H1 (cell line): ENCODE results near the gene PLAU.

ENCODE experiments used
- JUN ChIP-seq: IDR thresholded peaks from 2 replicates; pipeline ENCODE4 v1.6.1; 2011; ENCODE audit warnings: low read depth, mild to moderate bottlenecking, improper control_type of control experiment, low read length
- POLR2A ChIP-seq, 2 experiments: IDR thresholded peaks; 1 replicate in 1 of 2; 2 replicates in 1 of 2; pipeline ENCODE4 v1.6.1; 2011; ENCODE audit warnings: low read depth in 2 of 2, low read length in 2 of 2, mild to moderate bottlenecking in 2 of 2; ENCODE audit errors: control extremely low read depth in 1 of 2
- RFX5 ChIP-seq: IDR thresholded peaks from 2 replicates; pipeline ENCODE4 v1.6.1; 2011; ENCODE audit warnings: low read depth, low read length, improper control_type of control experiment, borderline replicate concordance
- SIN3A ChIP-seq, 2 experiments: IDR thresholded peaks in 1 of 2; conservative IDR thresholded peaks in 1 of 2; 2 replicates each; pipeline ENCODE4 v1.6.1; 2011 to 2012; ENCODE audit warnings: low read length in 2 of 2, improper control_type of control experiment in 1 of 2, low read depth in 1 of 2, mild to moderate bottlenecking in 1 of 2
- TF ChIP-seq, protein P1 (sequence below), 3 experiments: IDR thresholded peaks; 1 replicate in 2 of 3; 2 replicates in 1 of 3; pipeline versions ENCODE4 v1.5.1 to v1.6.1; 2011; ENCODE audit warnings: low read length in 3 of 3, mild to moderate bottlenecking in 3 of 3, inconsistent platforms in 2 of 3, low read depth in 1 of 3, moderate library complexity in 1 of 3; ENCODE audit not compliant: insufficient read depth in 1 of 3; ENCODE audit errors: control extremely low read depth in 1 of 3

DNA sequence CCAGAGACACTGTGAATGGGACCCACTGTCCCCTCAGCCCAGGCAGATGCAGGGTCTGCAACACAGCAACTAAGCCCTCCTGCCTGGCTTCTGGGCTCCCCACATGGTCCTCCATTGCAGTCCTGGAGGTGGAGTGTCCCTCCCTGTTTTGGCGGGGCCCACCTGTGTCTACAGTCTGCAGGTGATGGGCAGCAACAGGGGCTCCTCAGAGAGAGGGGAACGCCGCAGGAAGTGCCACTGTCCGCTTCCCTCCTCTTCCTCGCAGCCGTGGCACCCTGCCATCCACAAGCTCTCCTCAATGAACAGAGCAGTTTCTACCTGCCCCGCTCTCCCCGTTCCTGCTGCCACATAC, 45.8 kb upstream of the PLAU start:
- TF ChIP-seq, protein P1, sequence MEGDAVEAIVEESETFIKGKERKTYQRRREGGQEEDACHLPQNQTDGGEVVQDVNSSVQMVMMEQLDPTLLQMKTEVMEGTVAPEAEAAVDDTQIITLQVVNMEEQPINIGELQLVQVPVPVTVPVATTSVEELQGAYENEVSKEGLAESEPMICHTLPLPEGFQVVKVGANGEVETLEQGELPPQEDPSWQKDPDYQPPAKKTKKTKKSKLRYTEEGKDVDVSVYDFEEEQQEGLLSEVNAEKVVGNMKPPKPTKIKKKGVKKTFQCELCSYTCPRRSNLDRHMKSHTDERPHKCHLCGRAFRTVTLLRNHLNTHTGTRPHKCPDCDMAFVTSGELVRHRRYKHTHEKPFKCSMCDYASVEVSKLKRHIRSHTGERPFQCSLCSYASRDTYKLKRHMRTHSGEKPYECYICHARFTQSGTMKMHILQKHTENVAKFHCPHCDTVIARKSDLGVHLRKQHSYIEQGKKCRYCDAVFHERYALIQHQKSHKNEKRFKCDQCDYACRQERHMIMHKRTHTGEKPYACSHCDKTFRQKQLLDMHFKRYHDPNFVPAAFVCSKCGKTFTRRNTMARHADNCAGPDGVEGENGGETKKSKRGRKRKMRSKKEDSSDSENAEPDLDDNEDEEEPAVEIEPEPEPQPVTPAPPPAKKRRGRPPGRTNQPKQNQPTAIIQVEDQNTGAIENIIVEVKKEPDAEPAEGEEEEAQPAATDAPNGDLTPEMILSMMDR (IDR thresholded peaks at IDR 0.05; ENCODE audit: control extremely low read depth in 1 of 3, insufficient read depth in 1 of 3, low read depth in 1 of 3, low read length in 3 of 3), result no peak
- TF ChIP-seq POLR2A (IDR thresholded peaks at IDR 0.05; ENCODE audit: control extremely low read depth in 1 of 2, low read depth in 2 of 2, low read length in 2 of 2), result no peak
- TF ChIP-seq JUN, result no peak
- no peak for TF ChIP-seq SIN3A (conservative IDR thresholded peaks at IDR 0.05 in 1 of 2, IDR thresholded peaks at IDR 0.05 in 1 of 2; ENCODE audit: low read depth in 1 of 2, low read length in 2 of 2)
- TF ChIP-seq RFX5, result no peak
